HPDE6-E6E7 (cell line): ENCODE measurements around the gene TTLL11.
"Not testable (repeated sequence)": the region's sequence is repeated elsewhere in the genome, so short reads cannot be mapped to it uniquely, and the experiment has no call there.

Source experiments
- DNase-seq: peaks from one replicate; pipeline ENCODE4 v3.0.0; 2011; ENCODE audit warnings: missing footprints; ENCODE audit errors: extremely low spot score

Gene TTLL11

DNA sequence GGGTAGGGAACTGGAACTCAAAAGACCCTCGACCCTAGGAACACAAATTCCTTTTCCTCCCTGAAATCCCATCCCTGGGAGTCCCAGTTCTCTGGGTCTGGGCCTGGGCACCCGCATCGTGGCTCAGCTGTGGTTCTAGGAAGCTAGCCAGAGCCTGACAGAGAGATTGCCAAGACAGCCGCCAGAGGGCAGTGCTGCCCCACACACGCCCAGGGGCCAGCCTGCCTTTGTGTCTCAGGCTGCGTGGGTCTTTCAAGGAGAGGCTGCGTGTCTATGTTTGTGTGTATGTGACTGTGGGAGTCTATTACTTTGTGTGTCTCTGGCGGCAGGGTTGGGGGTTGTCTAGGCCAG lies 32.0 kb upstream of the TTLL11 start:
- DNase-seq = peak; percentile 88

DNA sequence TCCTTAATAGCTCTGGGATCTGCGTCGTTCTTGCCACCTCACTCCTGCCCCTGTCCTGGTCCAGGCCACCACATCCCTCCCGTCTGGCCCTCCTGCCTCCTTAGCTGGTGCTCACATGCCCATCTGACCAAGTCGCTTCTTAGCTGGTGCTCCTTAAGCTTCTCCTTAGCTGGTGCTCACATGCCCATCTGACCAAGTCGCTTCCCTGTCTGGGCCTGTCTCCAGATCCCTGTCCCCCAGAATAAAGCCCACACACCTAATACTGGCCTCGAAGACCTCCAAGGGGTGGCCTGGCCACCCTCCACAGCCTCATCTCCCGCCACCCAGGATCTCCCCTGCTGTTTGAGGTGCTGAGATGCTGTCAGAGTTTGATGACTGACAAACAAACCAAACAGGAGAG lies 31.4 kb upstream of the TTLL11 start:
- no peak for DNase-seq

DNA sequence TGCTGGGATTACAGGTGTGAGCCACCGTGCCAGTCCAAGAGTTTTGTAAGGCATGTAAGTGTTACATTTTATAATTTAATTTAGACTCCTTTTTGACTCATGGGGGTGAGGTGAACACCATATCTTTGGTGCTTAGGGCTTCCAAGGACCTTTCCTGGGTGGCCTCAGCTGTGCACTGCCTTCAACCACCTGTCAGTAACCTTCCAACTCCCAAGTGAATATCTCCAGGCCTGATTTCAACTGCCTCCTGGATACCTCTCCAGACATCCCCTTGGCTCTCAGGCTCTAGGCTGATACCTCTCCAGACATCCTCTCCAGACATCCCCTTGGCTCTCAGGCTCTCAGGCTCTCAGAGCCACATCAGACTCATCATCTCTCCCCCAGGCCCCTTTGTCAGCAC lies 30.9 kb upstream of the TTLL11 start:
- no peak for DNase-seq

DNA sequence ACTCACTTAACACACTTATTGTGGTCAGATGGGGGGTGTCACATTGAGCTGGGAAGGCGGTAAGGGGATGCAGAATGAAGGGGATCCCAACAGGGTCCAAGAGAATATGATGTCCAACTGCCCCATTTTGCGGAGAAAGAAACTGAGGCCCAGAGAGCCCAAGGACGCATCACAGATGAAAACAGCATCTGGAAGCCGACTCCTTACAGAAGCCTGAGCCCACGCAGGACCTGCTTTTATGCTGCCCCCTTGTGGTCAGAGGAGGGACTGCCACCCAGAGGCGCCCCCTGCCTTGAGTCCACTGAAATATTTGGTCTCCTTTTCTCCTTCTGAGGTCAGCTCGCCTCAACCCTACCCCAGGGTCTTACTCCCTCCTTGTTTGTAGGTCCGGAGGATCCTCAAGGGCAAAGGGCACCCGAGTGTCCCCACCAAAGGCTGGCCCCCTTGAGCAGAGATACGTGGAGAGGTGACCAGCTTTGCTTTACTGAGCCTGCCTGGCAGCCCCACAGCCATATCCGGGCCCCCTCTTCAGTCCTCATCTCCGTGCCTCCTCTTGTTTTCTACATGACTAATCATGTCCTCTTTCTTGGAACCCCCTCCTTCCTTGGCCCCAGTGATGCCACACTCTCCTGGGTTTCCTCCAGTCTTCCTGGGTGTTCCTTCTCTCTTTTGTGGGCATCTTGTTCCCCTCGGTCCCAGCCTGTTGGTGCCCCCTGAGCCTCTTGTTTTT lies 30.0 kb upstream of the TTLL11 start:
- peak; percentile 57 for DNase-seq

DNA sequence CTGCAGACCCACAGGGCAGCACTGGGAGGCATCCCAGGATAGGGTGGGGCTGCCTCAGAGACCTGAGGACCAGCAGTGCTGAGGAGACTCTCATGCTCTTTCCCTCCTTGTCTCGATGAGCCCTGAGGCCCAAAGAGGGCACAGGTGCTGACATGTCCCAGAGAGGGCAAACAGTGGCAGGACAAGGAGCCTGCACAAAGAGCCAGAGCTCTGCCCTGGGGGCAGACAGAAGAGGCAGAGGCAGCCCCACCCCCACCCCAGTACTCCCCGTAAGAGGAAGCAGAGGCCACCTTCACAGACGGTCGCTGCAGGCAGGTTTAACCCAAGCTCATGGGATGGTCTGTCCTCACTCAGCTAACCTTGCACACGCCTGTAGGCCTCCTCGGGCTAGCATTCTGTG lies 29.4 kb upstream of the TTLL11 start:
- no peak for DNase-seq

DNA sequence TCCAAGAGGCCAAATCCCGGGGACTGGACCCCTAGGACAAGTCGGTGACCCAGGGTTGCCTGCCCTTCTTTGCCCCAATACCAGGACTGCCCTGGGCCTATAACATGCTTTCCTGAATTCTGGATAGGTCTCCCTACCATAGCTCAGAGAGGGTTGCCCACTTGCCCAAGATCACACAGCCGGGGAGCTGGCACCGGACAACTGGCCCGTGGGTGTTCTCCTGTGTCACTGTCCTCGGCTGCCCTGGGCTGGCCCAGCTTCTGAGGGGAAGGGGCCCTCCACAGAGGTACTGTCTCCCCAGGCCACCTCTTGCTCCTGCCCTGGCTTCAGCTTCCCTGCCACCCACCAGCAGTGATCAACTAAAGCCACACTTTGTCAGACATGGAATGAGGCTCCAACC lies 28.8 kb upstream of the TTLL11 start:
- DNase-seq = no peak

DNA sequence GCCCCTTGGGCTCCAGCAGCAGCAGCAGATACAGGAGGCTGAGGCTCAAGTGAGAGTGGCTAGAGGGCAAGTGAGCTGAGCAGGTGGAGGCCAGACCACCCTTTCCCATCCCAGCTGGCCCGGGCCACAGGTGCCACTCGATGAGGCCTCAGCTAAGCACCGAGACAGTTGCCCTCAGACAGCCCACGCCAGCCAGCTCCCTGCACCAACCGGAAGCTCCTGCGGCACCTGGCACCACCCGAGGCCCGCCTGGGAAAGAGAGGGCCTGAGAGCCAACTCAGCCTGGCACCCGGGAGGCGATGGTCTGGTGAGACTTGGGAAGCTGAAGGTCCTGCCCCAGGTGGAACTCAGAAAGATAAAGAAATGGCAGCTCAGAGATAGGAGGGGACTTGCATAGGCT lies 28.3 kb upstream of the TTLL11 start:
- no peak for DNase-seq

DNA sequence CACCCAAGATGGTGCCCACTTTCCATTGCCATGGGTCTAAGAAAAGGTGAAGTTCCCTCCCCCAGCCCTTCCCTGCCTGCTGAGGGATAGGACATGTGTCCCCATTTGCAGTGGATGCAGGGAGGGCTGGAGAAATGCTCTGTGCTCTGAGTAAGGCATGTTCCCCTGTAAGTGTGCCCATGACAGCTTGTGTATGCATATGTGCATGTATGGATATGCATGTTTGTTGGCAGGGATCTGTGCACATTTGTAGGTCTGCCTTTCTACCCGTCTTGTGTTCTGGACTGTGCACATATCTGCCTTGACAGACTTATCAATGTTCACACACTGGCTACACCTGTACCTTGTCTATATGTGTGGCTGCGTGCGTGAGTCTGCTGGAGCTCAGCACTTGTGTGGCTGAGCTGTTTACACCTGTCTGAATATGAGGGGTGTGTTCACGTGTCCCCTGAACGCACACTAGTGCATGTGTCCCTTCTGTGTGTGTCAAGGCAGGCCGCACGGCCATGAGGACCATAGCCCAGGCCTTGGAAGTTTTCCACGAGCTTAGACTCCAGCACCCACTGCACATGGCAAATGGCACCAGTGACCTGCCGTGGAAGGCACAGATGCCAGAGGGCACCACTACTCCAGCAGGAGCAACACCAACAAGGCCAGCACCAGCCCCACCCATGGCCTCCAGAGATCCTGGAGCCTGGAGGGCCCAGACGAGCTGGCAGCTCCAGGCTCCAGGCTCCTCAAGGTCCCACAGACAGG lies 27.4 kb upstream of the TTLL11 start:
- no peak for DNase-seq

DNA sequence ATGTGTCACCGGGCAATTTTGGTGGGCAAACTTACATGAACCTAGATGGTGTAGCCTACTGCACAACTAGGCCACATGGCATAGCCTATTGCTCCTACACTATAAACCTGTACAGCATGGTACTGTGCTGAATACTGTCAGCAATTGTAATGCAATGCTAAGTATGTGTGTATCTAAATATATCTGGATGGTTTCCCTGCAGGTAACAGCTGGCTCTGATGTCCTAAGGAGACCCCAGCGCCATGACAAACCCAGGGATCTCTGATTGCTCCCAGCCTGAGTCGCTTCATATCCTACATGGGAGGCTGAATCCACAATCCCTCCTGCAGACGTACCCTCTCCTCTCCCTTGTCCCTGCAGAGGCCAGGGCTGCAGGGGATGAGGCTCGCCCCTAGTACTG lies 26.6 kb upstream of the TTLL11 start:
- no peak for DNase-seq

DNA sequence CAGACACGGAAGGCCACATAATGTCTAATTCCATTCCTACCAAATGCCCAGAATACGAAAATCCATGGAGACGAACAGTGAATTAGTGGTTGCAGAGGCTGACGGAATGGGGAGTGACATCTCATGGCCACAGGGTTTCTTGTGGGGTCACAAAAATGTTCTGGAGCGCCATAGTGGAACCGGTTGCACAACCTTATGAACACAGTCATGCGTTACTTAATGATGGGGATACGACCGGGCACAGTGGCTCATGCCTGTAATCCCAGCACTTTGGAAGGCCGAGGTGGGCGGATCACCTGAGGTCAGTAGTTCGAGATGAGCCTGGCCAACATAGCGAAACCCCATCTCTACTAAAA lies 26.0 kb upstream of the TTLL11 start:
- DNase-seq = no peak

DNA sequence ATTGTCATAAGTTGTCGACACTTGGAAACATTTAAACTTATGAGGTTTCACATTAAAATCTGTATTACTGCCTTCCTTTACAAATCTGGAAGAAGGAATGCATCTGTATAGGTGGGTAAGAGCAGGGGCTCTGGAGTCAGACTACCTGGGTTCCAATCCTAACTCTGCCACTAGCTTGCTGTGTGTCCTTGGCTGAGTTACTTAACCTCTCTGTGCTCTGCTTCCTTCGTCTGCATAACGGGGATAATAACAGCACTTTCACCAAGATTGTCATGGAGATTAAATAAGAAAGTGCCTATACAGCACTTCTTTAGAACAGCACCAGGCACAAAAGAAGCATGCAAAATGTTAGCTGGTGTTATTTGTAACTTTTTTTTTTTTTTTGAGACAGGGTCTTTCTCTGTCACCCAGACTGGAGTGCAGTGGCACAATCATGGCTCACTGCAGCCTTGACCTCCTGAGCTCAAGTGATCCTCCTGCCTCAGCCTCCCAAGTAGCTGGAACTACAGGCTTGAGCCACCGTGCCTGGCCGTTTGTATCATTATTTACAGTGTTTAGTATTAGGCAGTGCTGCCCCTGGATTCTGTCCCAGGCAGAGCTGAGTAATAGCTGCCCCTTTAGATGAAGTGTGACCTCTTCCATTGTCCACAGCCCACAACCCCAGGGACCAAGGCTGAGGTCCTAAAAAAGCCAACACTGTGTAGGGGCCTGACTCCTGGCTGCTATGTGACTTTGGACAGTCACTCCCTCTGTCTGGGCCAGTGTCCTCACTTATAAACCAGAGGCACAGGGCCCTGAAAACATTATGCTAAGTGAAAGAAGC lies 25.4 kb upstream of the TTLL11 start:
- DNase-seq = no peak

DNA sequence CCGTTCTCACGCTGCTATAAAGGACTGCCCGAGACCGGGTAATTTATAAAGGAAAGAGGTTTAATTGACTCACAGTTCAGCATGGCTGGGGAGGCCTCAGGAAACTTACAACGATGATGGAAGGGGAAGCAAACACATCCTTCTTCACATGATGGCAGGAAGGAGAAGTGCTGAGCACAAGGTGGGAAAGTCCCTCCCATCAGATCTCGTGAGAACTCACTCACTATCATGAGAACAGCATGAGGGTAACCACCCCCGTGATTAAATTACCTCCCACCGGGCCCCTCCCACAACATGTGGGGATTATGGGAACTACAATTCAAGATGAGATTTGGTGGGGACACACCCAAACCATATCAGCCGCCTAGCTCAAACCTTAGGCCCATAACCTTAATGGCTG lies 24.1 kb upstream of the TTLL11 start:
- DNase-seq = not testable (repeated sequence)

DNA sequence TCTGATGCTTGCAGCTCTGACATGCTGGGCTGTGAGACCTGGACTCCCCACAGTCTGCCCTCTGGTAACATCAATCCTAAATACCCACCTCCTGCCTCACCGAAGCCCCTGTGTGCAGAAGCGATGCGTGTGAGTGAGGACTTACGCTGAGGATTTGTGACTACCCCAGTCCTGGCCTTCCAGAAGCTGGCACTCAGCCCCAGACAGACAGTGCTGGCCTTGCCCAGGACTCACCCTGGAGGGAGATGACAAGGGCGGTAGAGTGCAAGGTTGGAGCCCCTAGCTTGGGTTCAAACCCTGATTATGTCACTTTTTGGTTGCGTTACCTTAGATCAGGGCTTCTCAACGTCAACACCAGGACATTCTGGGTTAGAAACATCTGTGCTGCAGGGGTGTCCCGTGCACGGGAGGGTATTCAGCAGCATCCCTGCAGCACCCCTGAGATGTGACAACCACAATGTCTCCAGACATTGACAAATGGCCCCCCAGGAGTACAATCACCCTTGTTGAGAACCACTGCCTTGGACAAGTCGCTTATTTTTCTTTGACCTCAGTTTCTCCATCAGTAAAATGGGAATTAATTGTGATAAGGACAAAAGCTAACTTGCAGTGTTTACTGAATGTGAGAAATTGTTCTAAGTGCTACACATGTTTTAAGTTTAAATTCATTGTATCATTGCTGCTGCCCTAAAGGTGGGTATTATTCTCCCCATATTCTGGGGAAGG lies 23.5 kb upstream of the TTLL11 start:
- DNase-seq = no peak

DNA sequence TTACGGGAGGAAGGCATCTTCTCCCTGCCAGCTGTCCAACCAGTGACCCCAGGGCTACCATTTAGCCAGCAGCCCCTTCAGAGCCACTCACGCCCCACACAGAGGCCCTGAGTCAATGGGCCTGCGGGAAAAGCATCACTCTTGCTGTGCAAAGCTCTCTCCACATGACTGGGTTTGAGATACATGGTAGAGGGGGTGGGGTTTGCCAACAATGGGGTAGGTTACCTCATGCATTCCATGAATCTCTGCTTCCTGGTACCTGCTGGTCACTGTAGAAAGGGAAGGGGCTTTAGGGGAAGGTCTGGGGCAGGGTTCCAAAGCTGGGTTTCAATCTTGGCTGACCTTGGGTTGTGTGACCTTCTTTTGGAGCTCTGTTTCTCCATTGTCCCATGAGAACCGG lies 22.9 kb upstream of the TTLL11 start:
- no peak for DNase-seq

DNA sequence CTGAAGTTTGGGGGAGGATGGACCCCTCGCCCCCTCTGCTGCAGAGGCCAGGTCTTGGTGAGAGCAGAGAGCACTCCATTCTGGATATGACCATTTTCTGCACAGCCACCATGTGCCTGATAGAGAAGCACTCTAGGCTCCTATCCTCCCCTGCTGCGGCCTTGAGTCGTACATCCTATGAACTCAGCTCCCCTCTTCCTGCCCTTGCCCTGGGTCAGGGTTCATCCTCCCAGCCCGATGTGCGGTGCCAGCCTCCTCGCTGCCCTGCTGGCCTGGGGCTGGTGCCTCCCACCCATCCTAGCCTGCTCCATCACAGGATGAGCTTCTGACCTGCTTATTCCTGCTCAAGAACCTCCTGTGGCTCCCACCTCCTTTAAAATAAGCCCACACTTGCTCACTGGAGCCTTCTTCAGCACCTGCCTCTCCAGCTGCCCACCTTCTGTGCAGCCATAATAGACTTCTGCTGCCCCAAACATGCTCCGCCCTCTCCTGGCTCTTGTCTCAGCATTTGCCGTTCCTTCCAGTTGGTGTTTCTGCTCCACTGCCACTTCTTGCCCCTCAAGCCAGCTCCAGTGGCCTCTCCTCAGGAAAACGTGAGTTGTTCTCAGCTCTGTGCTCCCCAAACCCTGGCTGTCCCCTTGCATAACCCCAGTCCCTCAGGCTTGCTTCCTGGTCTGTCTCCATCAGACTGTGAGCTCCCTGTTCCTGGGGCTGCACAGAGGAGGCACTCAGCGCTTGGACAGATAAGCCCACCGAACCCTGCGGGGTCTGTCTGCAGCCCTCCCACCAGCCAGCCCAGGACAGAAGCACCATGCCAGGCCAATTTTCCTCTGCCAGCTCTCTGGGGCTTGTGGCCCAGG lies 22.3 kb upstream of the TTLL11 start:
- no peak for DNase-seq

DNA sequence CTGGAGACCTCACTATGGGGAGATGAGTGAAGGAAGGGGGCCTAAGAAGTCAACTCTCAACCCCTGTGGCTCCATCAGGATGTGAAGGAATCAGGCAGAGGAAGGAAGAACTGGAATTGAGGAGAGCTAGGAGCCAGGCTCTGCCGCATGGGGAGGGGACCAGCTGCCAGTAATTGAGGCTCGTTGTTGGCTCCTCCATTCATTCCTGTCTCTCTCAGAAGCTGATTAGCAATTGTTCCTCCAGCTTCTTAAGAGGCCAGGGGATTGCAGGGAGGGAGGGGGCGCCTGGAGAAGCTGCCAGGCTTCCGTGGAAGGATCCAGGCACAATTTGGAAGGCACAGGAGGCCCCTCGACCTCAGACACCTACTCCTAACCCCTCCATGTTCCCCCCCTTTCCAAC lies 20.5 kb upstream of the TTLL11 start:
- no peak for DNase-seq

DNA sequence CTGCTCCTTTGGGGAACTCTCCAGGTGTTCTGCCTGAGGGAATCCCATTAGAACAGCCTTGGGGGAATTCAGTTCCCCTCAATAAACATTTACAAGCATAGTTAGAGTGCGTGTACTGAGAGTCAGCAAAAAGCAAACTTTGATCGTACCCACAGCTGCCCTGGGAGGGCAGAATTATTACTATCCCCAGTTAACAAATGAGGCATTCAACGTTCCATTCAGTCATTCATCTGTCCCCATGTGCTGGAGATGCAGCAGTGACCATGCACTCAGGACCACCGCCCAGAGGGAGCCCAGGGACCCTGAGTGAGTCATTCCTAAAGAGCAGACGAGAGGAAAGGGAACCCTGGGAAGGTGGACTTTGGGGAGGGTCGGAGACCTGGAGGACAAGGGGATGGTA lies 19.1 kb upstream of the TTLL11 start:
- no peak for DNase-seq

DNA sequence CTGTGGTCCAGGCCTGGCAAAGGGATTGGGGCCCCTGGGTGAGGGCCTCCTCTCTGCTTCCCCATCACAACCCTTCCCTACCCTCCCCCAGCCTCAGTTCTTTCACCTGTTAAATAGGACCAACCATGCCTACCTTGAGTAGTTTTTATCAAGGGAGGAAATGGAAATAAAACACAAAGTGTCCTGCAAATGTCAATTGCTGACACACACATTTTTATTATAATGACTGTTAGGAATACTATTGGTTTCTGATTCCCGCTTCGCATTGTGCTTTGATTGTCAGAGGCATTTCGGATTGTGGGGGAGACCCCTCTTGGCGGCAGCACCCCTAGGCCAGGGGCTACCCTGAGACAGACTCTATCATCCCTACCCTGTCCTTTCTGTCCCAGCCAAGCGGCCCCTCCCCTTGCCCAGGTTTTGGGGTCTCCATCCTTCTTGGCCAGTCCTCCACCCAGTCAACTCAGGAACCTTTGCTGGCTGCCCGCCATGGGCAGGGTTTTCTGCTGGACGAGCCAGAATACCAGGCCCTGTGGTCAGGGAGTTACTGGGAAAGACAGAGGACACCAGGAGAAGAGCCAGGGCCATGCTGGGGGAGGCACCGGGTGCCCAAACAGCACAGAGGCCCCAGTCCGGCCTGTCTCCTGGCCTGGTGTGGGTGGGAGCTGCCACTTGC lies 18.4 kb upstream of the TTLL11 start:
- DNase-seq = no peak

DNA sequence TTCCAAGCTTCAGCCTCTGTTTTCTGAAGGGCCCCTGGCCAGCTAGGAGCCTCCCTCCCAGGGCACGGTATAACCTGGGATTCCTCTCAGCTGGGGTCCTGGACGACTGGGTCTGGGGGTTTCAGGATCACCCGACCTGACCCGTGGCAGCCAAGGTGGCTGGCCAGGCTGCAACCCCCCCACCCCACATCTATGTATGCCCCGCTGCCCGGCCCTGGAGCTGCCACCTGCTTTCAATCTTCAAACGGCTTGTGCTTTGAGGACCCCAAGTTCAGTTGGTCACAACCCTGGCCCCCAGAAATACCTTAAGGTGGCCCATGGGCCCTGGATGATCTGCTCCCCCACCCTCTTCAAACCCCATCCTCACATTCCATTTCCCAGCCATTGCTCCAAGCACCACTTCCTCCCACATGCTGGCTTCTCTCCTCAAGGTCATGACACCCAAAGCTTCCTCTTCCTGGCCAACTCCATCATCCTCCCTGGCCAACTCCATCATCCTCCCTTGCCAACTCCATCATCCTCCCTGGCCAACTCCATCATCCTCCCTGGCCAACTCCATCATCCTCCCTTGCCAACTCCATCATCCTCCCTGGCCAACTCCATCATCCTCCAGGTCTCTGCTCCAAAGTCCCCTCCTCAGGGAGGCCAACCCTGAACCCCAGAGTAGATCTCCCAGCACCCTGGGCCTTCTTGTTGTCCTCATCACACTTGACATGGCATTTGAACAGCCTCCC lies 17.2 kb upstream of the TTLL11 start:
- no peak for DNase-seq
